Measurements from ENCODE around the gene SNX14. TPM values are rescaled to one million over a fixed set of nuclear protein-coding genes. Genes with fewer than 3 reads are reported as not detected.

The SNX14 gene
- total and polyA plus RNA-seq, 2 donors (not counting 3 experiments of a cell fraction or from before 2014, with no cell fraction given) = 41.3 to 74.3 TPM

DNA sequence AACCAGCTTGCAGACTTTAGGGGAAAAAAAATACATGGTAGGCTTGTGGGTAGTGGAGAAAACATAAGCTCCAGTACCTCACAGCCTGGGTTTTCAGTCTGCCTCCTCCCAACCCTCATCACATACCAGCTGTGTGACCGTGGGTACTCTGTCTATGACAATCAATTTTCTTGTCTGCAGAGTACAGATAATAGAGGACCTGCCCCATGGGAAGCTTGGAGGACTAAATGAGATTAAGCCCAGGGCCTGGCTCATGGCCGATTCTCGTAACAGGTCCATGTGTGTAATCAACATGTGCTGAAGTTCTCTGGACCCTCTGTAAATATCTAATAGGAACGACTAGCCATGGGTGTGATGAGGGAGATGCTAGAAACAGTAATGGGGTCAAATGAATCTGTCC, 109.8 kb downstream of the SNX14 start:
- H3K4me3 ChIP-seq (replicated peaks in 1 of 3; ENCODE audit: insufficient read depth in 1 of 3, low read depth in 1 of 3, low read length in 3 of 3) = no peak overlapping the region
- DNase-seq (ENCODE audit: low read depth, low spot score) = no peak
- H3K4me2 ChIP-seq (ENCODE audit: insufficient read depth, low read length) = no peak overlapping the region
- H3K27me3 ChIP-seq (ENCODE audit: control insufficient read depth in 2 of 2, insufficient read depth in 2 of 2, low read length in 2 of 2) = no peaks in the 10 kb centered on the region
- H3K4me1 ChIP-seq (ENCODE audit: control insufficient read depth, extremely low read depth, insufficient read depth, low read length) = peaks cover 7% of the 10 kb centered on the region
- POLR2A ChIA-PET = no interaction called here
- dilution Hi-C loops (cut with MboI; ENCODE audit: extremely low pct_ligation_motif_present, low sequenced_read_pairs) = no loop called here
- no peak for FAIRE-seq
- no peaks in the 10 kb centered on the region for H3K9me1 ChIP-seq (replicated peaks; ENCODE audit: control insufficient read depth, extremely low read depth, insufficient read depth, low read length)
- peaks cover 0 to 8% of the 10 kb centered on the region in 2 experiments for H3K36me3 ChIP-seq (ENCODE audit: control insufficient read depth in 2 of 2, extremely low read depth in 1 of 2, insufficient read depth in 2 of 2, low read length in 2 of 2)
- CTCF ChIA-PET = interaction anchor here (0.8 to 13.9 kb wide), 16 partner anchors 9 to 160 kb away, joined by 3 to 541 read pairs (median 22); partner anchors contain the start of gene NT5E
- no peaks in the 10 kb centered on the region for H3K9me3 ChIP-seq (replicated peaks; ENCODE audit: control insufficient read depth, insufficient read depth, low read length)
- no peak overlapping the region for H3K27ac ChIP-seq (ENCODE audit: insufficient read depth, low read depth, low read length)
- no peaks in the 10 kb centered on the region for H4K20me1 ChIP-seq (replicated peaks; ENCODE audit: control insufficient read depth, extremely low read depth, insufficient read depth, low read length)
- no peak overlapping the region for H2AFZ ChIP-seq (ENCODE audit: low read depth, low read length)
- no peak for TF ChIP-seq MYC (IDR thresholded peaks at IDR 0.05; ENCODE audit: low read depth, low read length)
- TF ChIP-seq POLR2AphosphoS5 (IDR thresholded peaks at IDR 0.05; ENCODE audit: insufficient read depth, low read depth, low read length) = no peak
- TF ChIP-seq GATA2 (IDR thresholded peaks at IDR 0.05; ENCODE audit: insufficient read depth, insufficient read length, low read depth, low read length) = no peak
- TF ChIP-seq JUN (IDR thresholded peaks at IDR 0.05; ENCODE audit: borderline replicate concordance, insufficient read depth, insufficient read length, low read depth) = no peak
- no peak for TF ChIP-seq FOS (IDR thresholded peaks at IDR 0.05; ENCODE audit: borderline replicate concordance, insufficient read depth, low read length)
- no peak for TF ChIP-seq EZH2 (IDR thresholded peaks at IDR 0.05; ENCODE audit: borderline replicate concordance, low read depth, low read length, severe bottlenecking)
- TF ChIP-seq, protein P1, sequence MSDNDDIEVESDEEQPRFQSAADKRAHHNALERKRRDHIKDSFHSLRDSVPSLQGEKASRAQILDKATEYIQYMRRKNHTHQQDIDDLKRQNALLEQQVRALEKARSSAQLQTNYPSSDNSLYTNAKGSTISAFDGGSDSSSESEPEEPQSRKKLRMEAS (IDR thresholded peaks at IDR 0.05; ENCODE audit: insufficient read depth, insufficient read length) = no peak
- H3K79me2 ChIP-seq (ENCODE audit: control insufficient read depth, insufficient read depth, low read length) = no peaks in the 10 kb centered on the region
- H3K9ac ChIP-seq (replicated peaks; ENCODE audit: extremely low read depth, insufficient read depth, low read length) = no peak overlapping the region
- intact Hi-C loops (cut with micrococcal nuclease) = loop anchor here (1.0 to 2.0 kb wide), 6 partner anchors 20 to 129 kb away; partner anchors contain the start of gene NT5E
- BruUV-seq (replicated peaks) = no TSS peak

Data from endothelial cell of umbilical vein (primary cell).